GM12878 (cell line): Measurements from ENCODE around the gene TNFRSF1B. TPM values are rescaled to one million over a fixed set of nuclear protein-coding genes. Genes with fewer than 3 reads are reported as not detected.

Source experiments
- E2F4 ChIP-seq: IDR thresholded peaks from 2 replicates; pipeline ENCODE4 v1.6.1; 2012; ENCODE audit warnings: low read depth, low read length, improper control_type of control experiment
- FOXM1 ChIP-seq: IDR thresholded peaks from 2 replicates; pipeline ENCODE4 v1.6.1; 2012; ENCODE audit warnings: low read depth, mild to moderate bottlenecking, inconsistent platforms, low read length, moderate library complexity
- HDAC2 ChIP-seq: fragments of 200-600 bp; sonication (generic); IDR thresholded peaks from 2 replicates; pipeline ENCODE4 v1.6.1; 2017
- NBN ChIP-seq: fragments of 450-650 bp; IDR thresholded peaks from 2 replicates; pipeline ENCODE4 v1.6.1; 2016
- PAX8 ChIP-seq: fragments of 450-650 bp; IDR thresholded peaks from 2 replicates; pipeline ENCODE4 v1.6.1; 2017; ENCODE audit warnings: mild to moderate bottlenecking, moderate library complexity
- PBX3 ChIP-seq: IDR thresholded peaks from 2 replicates; pipeline ENCODE4 v1.6.1; 2011; ENCODE audit warnings: mild to moderate bottlenecking, low read depth, low read length, moderate library complexity; ENCODE audit not compliant: insufficient replicate concordance
- PML ChIP-seq: IDR thresholded peaks from 2 replicates; pipeline ENCODE4 v1.6.1; 2012; ENCODE audit warnings: low read length, inconsistent platforms
- SIX5 ChIP-seq: IDR thresholded peaks from 2 replicates; pipeline ENCODE4 v1.6.1; 2011; ENCODE audit warnings: mild to moderate bottlenecking, low read depth, low read length, moderate library complexity; ENCODE audit not compliant: severe bottlenecking
- USF2 ChIP-seq: IDR thresholded peaks from 2 replicates; pipeline ENCODE4 v1.6.1; 2011; ENCODE audit warnings: low read depth, low read length, improper control_type of control experiment, borderline replicate concordance
- YBX1 ChIP-seq: fragments of 450-650 bp; IDR thresholded peaks from 2 replicates; pipeline ENCODE4 v1.6.1; 2016; ENCODE audit warnings: antibody characterized with exemption
- ZBTB11 ChIP-seq: fragments of 450-650 bp; formaldehyde crosslinking; IDR thresholded peaks from 2 replicates; pipeline ENCODE4 v1.5.0; 2022; ENCODE audit warnings: mild to moderate bottlenecking, missing genetic modification characterization
- ZBTB40 ChIP-seq: fragments of 450-650 bp; IDR thresholded peaks from 2 replicates; pipeline ENCODE4 v1.6.1; 2016; ENCODE audit warnings: mild to moderate bottlenecking, moderate library complexity, borderline replicate concordance
- polyA plus RNA-seq, 11 experiments: library from polyadenylated mRNA; depleted of rRNA in 4 of 11; unstranded in 6 of 11; stranded (reverse) in 5 of 11; fragments of >200 nt; fragmentation: Nextera tagmentation in 4 of 11; fragmentation: Illumina TruSeq in 1 of 11; extraction: Ambion mirVana in 4 of 11; extraction: Trizol in 1 of 11; gene quantifications; 1 replicate in 1 of 11; 2 replicates in 10 of 11; pipeline versions ENCODE4 v1.2.1 to v1.2.3, GENCODE V29; 2011 to 2016; ENCODE audit warnings: inconsistent platforms in 2 of 11, missing spikeins in 2 of 11, low read depth in 1 of 11
- total RNA-seq, 4 experiments: library from RNA; depleted of rRNA in 3 of 4; stranded (reverse); fragments of >200 nt in 3 of 4; fragmentation: Illumina TruSeq in 1 of 4; extraction: Trizol in 1 of 4; gene quantifications; 2 replicates each; pipeline versions ENCODE4 v1.2.1 to v1.2.3, GENCODE V29; 2013 to 2021

The TNFRSF1B gene
- total and polyA plus RNA-seq, 10 of the 15 experiments (the other 5 are each of a cell fraction or from before 2014, with no cell fraction given): 10.1 to 87.2 (median 37.3) TPM

- TF ChIP-seq ZBTB11 (CRISPR knock-in tag) (no peak), YBX1 (no peak), USF2 (no peak), E2F4 (no peak), FOXM1 (no peak), HDAC2 (no peak), PBX3 (no peak), NBN (0 out of 2 replicates have a peak, but pooled peaks have one; percentile 22), SIX5 (no peak), PML (no peak), ZBTB40 (no peak), PAX8 (no peak)
These were observed 42.1 kb downstream of the TNFRSF1B start (continued) for GRCh38 chr1:12208764-12209494.
